HFFc6 (cell line): ENCODE data around the gene TRIM52. TPM values are rescaled to one million over a fixed set of nuclear protein-coding genes. Genes with fewer than 3 reads are reported as not detected.

ENCODE experiments used
- DNase-seq: peaks from one replicate; pipeline ENCODE4 v3.0.0-alpha.2; 2018
- H3K27ac Mint-ChIP-seq: 2 replicates; pipeline ENCODE4 v1.8.0; 2020; ENCODE audit warnings: mild to moderate bottlenecking, mixed read lengths
- H3K27me3 Mint-ChIP-seq: 2 replicates; pipeline ENCODE4 v1.8.0; 2021; ENCODE audit warnings: mild to moderate bottlenecking, moderate library complexity, mixed read lengths; ENCODE audit not compliant: insufficient read depth
- H3K36me3 Mint-ChIP-seq: 2 replicates; pipeline ENCODE4 v1.8.0; 2021; ENCODE audit warnings: low read depth, mixed read lengths
- H3K4me1 Mint-ChIP-seq: 2 replicates; pipeline ENCODE4 v1.8.0; 2020; ENCODE audit warnings: low read depth, mixed read lengths
- H3K4me3 Mint-ChIP-seq: 2 replicates; pipeline ENCODE4 v1.8.0; 2020; ENCODE audit warnings: mild to moderate bottlenecking, moderate library complexity, mixed read lengths
- H3K9me3 Mint-ChIP-seq: 2 replicates; pipeline ENCODE4 v1.8.0; 2020; ENCODE audit warnings: mild to moderate bottlenecking, mixed read lengths
- CTCF ChIP-seq: fragments of 200-600 bp; sonication (generic); IDR thresholded peaks from 2 replicates; pipeline ENCODE4 v1.5.0; 2021; ENCODE audit warnings: antibody characterized with exemption, mild to moderate bottlenecking
- total RNA-seq, 6 experiments: library from RNA; stranded (reverse); fragmentation: NEBNext Ultra II Directional; extraction: Animal tissue kit (Norgen Biotek cat#: 25700); gene quantifications; 2 replicates in 1 of 6; 3 replicates in 5 of 6; pipeline ENCODE4 v1.2.3, GENCODE V29; 2021

TRIM52 gene
- total RNA-seq, 6 experiments from 2014 or later = 5.2 to 6.9 (median 5.6) TPM

- Mint-ChIP-seq H3K9me3 (no peaks in the 10 kb centered on the region; the same call in 1 of the 2 replicates), H3K27ac (peak overlapping the region; percentile 78), H3K36me3 (peaks cover 66% of the 10 kb centered on the region), H3K4me3 (peak overlapping the region; percentile 53), H3K4me1 (peaks cover 29% of the 10 kb centered on the region), H3K27me3 (peaks cover 14% of the 10 kb centered on the region)
- TF ChIP-seq CTCF = no peak
- DNase-seq = no peak
These were observed 21.8 kb downstream of the TRIM52 start for GRCh38 chr5:181239062-181239663.

DNA sequence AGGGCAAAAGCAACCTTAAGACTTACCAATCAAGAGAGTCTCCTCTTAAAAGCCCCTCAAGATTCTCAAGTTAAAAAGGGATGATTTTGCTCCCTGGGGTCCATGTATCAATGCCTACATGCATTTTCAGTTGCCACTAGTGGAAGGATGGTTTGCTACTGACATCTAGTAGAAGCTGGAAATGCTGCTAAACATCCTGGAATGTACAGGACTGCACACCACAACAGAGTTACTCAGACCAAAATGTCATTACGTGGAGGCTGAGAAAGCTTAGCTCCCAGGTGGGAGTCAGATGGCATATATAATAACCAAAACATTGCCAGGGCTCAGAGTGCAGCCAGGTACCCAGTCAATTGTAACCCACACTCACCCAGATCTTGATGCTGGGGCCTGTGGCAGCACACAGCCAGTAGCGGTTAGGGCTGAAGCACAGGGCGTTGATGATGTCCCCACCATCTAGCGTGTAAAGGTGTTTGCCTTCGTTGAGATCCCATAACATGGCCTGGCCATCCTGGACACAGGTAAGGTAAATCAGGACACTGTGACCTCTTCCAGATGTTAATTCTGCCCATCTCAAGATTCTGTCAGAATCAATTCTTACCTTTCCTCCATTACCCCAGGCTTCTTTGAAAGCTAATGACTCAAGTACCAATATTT, 23.1 kb downstream of the TRIM52 start:
- Mint-ChIP-seq H3K4me3 (peak overlapping the region; percentile 11; the same call in 1 of the 2 replicates), H3K9me3 (no peaks in the 10 kb centered on the region; the same call in 1 of the 2 replicates), H3K36me3 (peaks cover 57% of the 10 kb centered on the region), H3K27me3 (peaks cover 24% of the 10 kb centered on the region), H3K27ac (peak overlapping the region; percentile 59), H3K4me1 (peaks cover 29% of the 10 kb centered on the region)
- no peak for DNase-seq
- TF ChIP-seq CTCF = no peak

- no peaks in the 10 kb centered on the region; the same call in 1 of the 2 replicates for H3K9me3 Mint-ChIP-seq
- peaks cover 20% of the 10 kb centered on the region for H3K27me3 Mint-ChIP-seq
- H3K4me3 Mint-ChIP-seq = no peak overlapping the region
- no peak for TF ChIP-seq CTCF
- peak overlapping the region; percentile 77 for H3K27ac Mint-ChIP-seq
- H3K36me3 Mint-ChIP-seq = peaks cover 49% of the 10 kb centered on the region
- DNase-seq = no peak
- peaks cover 27% of the 10 kb centered on the region for H3K4me1 Mint-ChIP-seq
These were observed 23.8 kb downstream of the TRIM52 start for GRCh38 chr5:181236954-181237641.

GRCh38 chr5:181236471-181236870, 24.5 kb downstream of the TRIM52 start:
- peaks cover 43% of the 10 kb centered on the region for H3K36me3 Mint-ChIP-seq
- H3K4me1 Mint-ChIP-seq = peaks cover 20% of the 10 kb centered on the region
- H3K9me3 Mint-ChIP-seq = no peaks in the 10 kb centered on the region; the same call in 1 of the 2 replicates
- no peak for DNase-seq
- H3K4me3 Mint-ChIP-seq = no peak overlapping the region
- peak overlapping the region; percentile 77 for H3K27ac Mint-ChIP-seq
- no peak for TF ChIP-seq CTCF
- peaks cover 14% of the 10 kb centered on the region for H3K27me3 Mint-ChIP-seq

DNA sequence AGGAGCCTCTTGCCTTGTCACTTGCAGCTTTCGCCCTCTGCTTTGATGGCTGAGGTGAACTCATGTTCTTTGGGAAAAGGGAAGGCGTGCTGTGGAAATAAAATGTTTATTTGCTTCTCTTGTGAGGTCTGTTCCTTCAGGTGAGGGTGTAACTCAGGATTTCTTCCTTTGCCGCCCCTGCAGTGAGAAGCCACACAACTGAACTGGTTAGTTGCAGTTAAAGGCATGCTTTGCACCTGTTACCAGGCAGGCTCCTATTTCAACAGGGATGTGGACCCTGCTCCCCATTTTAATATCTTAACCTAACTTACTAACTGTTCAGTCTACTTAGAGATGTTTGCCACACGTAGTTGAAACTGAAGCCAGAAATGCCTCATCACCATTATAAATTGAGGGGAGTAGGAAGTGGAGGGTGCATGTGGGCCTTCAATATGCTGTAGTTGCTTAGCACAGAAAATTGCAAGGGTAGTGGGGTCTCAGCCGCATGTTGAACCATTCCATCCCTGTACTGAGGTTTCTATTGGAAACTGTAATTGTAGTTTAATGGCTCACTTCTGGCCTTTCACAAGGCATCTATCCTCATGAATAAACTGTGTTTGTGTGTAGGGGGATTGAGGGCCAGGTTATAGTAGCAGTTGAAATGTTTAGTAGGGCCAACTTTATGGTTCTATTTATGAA, 25.1 kb downstream of the TRIM52 start:
- Mint-ChIP-seq H3K27ac (peak overlapping the region; percentile 77), H3K36me3 (peaks cover 39% of the 10 kb centered on the region), H3K9me3 (no peaks in the 10 kb centered on the region; the same call in 1 of the 2 replicates), H3K4me3 (no peak overlapping the region), H3K27me3 (peaks cover 13% of the 10 kb centered on the region), H3K4me1 (peaks cover 17% of the 10 kb centered on the region)
- no peak for DNase-seq
- no peak for TF ChIP-seq CTCF
